Smooth muscle cell (in vitro differentiated cells): ENCODE data around the gene GATD1. TPM values are rescaled to one million over a fixed set of nuclear protein-coding genes. Genes with fewer than 3 reads are reported as not detected.
A peak's percentile ranks its signal among the peaks of the same experiment; 100 is the strongest.

Experiments used
- DNase-seq: peaks from one replicate; lab custom pipeline; 2025; ENCODE audit not compliant: unreplicated experiment; lab: John Stamatoyannopoulos, UW
- H2AFZ ChIP-seq: fragments of 200-600 bp; sonication (generic); 2 replicates; pipeline ENCODE4 v1.6.0; 2016; ENCODE audit warnings: antibody characterized with exemption, low read depth, mild to moderate bottlenecking
- H3F3A ChIP-seq: fragments of 200-600 bp; sonication (generic); 2 replicates; pipeline ENCODE4 v1.6.0; 2017; ENCODE audit warnings: antibody characterized with exemption, low read depth
- H3K27ac ChIP-seq: fragments of 200-600 bp; sonication (generic); 2 replicates; pipeline ENCODE4 v1.5.1; 2016; ENCODE audit warnings: low read depth, mild to moderate bottlenecking
- H3K27me3 ChIP-seq: fragments of 200-600 bp; sonication (generic); 2 replicates; pipeline ENCODE4 v1.6.1; 2016; ENCODE audit warnings: low read depth, mild to moderate bottlenecking
- H3K36me3 ChIP-seq: fragments of 200-600 bp; sonication (generic); 2 replicates; pipeline ENCODE4 v1.5.1; 2016; ENCODE audit warnings: low read depth
- H3K4me1 ChIP-seq: fragments of 200-600 bp; sonication (generic); 2 replicates; pipeline ENCODE4 v1.5.1; 2016; ENCODE audit warnings: low read depth
- H3K4me2 ChIP-seq: fragments of 200-600 bp; sonication (generic); 2 replicates; pipeline ENCODE4 v1.6.0; 2016; ENCODE audit warnings: mild to moderate bottlenecking
- H3K4me3 ChIP-seq: fragments of 200-600 bp; sonication (generic); 2 replicates; pipeline ENCODE4 v1.5.1; 2016; ENCODE audit warnings: mild to moderate bottlenecking
- H3K79me2 ChIP-seq: fragments of 200-600 bp; sonication (generic); 2 replicates; pipeline ENCODE4 v1.6.0; 2016; ENCODE audit warnings: low read depth, mild to moderate bottlenecking
- H3K9ac ChIP-seq: fragments of 200-600 bp; sonication (generic); 2 replicates; pipeline ENCODE4 v1.6.0; 2016; ENCODE audit warnings: low read depth
- H3K9me3 ChIP-seq: fragments of 200-600 bp; sonication (generic); replicated peaks from 2 replicates; pipeline ENCODE4 v1.5.1; 2016; ENCODE audit warnings: low read depth
- H4K20me1 ChIP-seq: fragments of 200-600 bp; sonication (generic); 2 replicates; pipeline ENCODE4 v1.6.0; 2016; ENCODE audit warnings: low read depth
- CTCF ChIP-seq: fragments of 200-600 bp; sonication (generic); IDR thresholded peaks from 2 replicates; pipeline ENCODE4 v1.5.1; 2017; ENCODE audit warnings: borderline replicate concordance, mild to moderate bottlenecking, antibody characterized with exemption; ENCODE audit not compliant: insufficient read depth, poor library complexity, severe bottlenecking
- WGBS: methylation state at CpG from one replicate; pipeline ENCODE4 v1.1.7; 2016; ENCODE audit warnings: low lambda C conversion rate; 5-methylcytosine and 5-hydroxymethylcytosine counted together
- polyA plus RNA-seq: library from polyadenylated mRNA; unstranded; fragments of >200 nt; fragmentation: Nextera tagmentation; extraction: Ambion mirVana; gene quantifications from 2 replicates; pipeline ENCODE4 v1.2.1, GENCODE V29; 2016
- total RNA-seq: library from RNA; depleted of rRNA; stranded (reverse); fragments of >200 nt; gene quantifications from 2 replicates; pipeline ENCODE4 v1.2.3, GENCODE V29; 2014

GATD1 gene
- total and polyA plus RNA-seq, 2 experiments from 2014 or later = 11.7 to 12.9 TPM

- Histone ChIP-seq H3K4me2 (peak overlapping the region; percentile 78), H3K9me3 (no peaks in the 10 kb centered on the region), H3K4me1 (peaks cover 10% of the 10 kb centered on the region), H3K36me3 (no peaks in the 10 kb centered on the region), H3K9ac (no peak overlapping the region), H3K27me3 (peaks cover 21% of the 10 kb centered on the region), H3F3A (no peaks in the 10 kb centered on the region), H3K79me2 (no peaks in the 10 kb centered on the region), H3K4me3 (no peak overlapping the region), H2AFZ (no peak overlapping the region), H3K27ac (peak overlapping the region; percentile 78), H4K20me1 (peaks cover 6% of the 10 kb centered on the region)
- no peak for TF ChIP-seq CTCF
- 32% methylated on average over 37 of the region's 61 CpGs for WGBS
- no peak for DNase-seq
These were observed 50.7 kb downstream of the GATD1 start for GRCh38 chr11:726278-727220.

GRCh38 chr11:725624-726202 lies 51.6 kb downstream of the GATD1 start:
- Histone ChIP-seq H3K27ac (no peak overlapping the region), H3K4me3 (no peak overlapping the region), H3F3A (no peaks in the 10 kb centered on the region), H3K27me3 (peaks cover 21% of the 10 kb centered on the region), H3K9me3 (no peaks in the 10 kb centered on the region), H3K4me1 (peaks cover 10% of the 10 kb centered on the region), H3K79me2 (no peaks in the 10 kb centered on the region), H3K9ac (no peak overlapping the region), H2AFZ (no peak overlapping the region), H3K4me2 (peak overlapping the region; percentile 78), H4K20me1 (peaks cover 6% of the 10 kb centered on the region), H3K36me3 (no peaks in the 10 kb centered on the region)
- no peak for DNase-seq
- 8% methylated on average over 20 of the region's 53 CpGs for WGBS
- TF ChIP-seq CTCF = no peak

GRCh38 chr11:724778-725386 lies 52.4 kb downstream of the GATD1 start:
- Histone ChIP-seq H2AFZ (no peak overlapping the region), H3K27ac (no peak overlapping the region), H3K4me3 (no peak overlapping the region), H3F3A (no peaks in the 10 kb centered on the region), H3K79me2 (no peaks in the 10 kb centered on the region), H3K9me3 (no peaks in the 10 kb centered on the region), H3K36me3 (no peaks in the 10 kb centered on the region), H3K4me1 (peaks cover 10% of the 10 kb centered on the region), H3K27me3 (peaks cover 23% of the 10 kb centered on the region), H3K9ac (no peak overlapping the region), H3K4me2 (no peak overlapping the region), H4K20me1 (peaks cover 8% of the 10 kb centered on the region)
- TF ChIP-seq CTCF = no peak
- DNase-seq = no peak
- 92% methylated on average over 15 of the region's 18 CpGs for WGBS
